Jurkat, Clone E6-1 (cell line): ENCODE measurements around the gene KCNN1.
"Not testable (repeated sequence)": the region's sequence is repeated elsewhere in the genome, so short reads cannot be mapped to it uniquely, and the experiment has no call there.

Experiments used
- DNase-seq: peaks from one replicate; pipeline ENCODE4 v3.0.0-alpha.2; 2011; ENCODE audit warnings: low read depth, low spot score
- H3K4me3 ChIP-seq: 2 replicates; pipeline ENCODE4 v1.5.1; 2011; ENCODE audit warnings: mild to moderate bottlenecking, low read length, control low read depth, moderate library complexity

Gene KCNN1

DNA sequence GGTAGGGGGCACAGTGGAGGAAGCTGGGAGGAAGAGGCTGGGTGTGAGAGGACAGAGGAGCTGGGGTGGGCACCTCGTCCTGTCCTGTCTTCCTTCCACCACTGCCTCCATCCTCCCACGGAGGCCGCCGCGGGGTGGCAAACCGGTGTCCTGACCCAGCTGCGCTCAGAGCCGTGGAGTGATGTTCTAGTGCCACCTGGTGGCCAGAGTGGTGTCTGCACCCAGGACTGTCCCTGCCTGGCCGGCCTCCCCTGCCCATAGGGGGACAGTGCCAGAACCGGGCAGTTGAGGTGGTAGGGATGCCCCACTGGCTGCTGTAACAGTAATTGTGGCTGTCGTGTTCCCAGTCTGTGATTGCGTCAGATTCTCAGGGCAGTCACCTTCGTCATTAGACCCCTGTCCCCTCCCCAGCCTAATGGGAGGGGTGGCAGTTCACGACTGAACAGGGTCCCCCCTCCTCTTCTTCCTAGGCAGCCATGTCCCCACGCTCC, 30.0 kb downstream of the KCNN1 start:
- DNase-seq, result peak; percentile 41
- no peak overlapping the region for H3K4me3 ChIP-seq

DNA sequence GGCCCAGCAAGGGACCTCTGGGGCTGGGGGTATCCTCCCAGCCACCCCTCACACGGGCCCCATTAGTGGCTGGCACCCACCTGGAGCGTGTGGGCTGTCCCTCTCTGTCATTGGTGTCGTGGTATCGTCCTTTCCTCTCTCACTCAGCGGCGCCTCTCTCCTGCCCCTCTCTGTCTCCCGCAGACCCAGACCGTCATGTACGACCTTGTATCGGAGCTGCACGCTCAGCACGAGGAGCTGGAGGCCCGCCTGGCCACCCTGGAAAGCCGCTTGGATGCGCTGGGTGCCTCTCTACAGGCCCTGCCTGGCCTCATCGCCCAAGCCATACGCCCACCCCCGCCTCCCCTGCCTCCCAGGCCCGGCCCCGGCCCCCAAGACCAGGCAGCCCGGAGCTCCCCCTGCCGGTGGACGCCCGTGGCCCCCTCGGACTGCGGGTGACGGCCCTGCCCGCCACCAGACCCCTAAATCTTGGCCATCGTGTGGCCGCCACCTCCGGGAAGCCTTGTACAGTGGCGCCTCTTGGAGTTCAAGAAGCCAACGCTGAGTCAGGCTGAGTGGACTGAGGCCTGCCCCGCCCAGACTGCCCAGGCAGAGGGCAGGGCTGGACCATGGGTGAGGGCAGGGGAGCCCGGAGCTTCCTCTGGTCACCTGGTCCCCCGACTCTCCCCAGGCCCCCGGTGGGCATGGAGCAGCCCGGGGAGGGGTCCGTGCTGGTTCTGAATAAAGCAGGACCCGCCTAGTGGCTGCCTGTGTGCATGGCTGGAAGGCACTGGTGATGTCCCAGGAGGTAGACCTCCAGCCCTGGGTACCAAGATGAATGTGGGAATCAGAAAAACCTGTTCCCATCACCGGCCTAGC, 31.3 kb downstream of the KCNN1 start:
- DNase-seq, result no peak
- no peak overlapping the region for H3K4me3 ChIP-seq

DNA sequence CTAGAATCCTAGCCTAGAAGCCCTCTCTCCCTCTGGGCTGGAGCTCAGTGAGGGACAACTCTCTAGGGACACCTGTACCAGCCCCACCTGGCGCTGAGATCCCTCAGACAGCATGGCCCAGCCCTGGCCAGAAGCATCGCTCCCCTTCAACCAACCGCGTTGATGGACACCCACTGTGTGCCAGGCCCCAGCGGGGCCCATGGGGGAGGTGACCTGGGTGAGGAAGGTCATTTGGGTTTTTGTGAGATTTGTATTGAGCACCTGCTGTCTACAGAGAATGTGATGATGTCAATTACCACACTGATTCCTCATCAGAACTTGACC, 31.9 kb downstream of the KCNN1 start:
- no peak for DNase-seq
- no peak overlapping the region for H3K4me3 ChIP-seq

GRCh38 chr19:17999684-18000479, 33.0 kb downstream of the KCNN1 start:
- H3K4me3 ChIP-seq, result peak overlapping the region; percentile 67

GRCh38 chr19:18000480-18000914, 33.6 kb downstream of the KCNN1 start:
- peak overlapping the region; percentile 67 for H3K4me3 ChIP-seq
- DNase-seq, result no peak

More at GRCh38 chr19:17999684-18000479, 33.0 kb downstream of the KCNN1 start:
- DNase-seq, result no peak

DNA sequence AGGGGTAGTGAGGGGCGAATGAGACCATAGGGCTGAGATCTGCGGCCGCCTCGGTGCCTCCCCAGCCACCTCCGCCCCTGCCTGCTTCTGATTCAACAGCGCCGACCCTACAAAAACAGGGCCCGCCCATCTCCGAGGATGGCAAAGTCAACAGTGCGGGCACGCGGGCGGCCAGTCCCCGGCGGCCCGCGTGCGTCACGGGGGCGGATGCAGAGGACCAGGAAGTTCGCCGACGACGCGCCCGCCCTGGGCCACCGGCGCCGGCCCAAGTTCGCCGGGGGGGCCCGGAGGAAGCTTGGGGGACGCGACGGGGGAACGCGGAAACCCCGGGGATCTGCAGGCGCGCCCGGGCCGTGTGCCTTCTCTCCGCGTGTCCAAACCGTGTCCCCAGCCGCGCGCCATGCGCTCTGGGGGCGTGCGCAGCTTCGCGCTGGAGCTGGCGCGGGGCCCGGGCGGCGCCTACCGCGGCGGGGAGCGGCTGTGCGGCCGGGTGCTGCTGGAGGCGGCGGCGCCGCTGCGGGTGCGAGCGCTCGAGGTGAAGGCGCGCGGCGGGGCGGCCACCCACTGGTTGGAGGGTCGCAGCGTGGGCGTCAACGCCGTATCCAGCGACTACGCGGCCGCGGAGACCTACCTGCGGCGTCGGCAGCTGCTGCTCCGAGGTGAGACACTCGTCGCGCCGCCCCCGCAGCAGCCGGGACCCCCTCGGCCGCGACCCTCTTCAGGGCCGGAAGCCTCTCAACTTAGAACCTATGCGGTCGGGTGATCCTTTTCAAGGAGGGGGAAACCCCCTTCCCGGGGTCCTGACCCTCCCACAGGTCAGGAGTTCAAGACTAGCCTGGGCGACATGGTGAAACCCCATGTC, 34.2 kb downstream of the KCNN1 start:
- DNase-seq, result peak; percentile 71
- peak overlapping the region; percentile 67 for H3K4me3 ChIP-seq

DNA sequence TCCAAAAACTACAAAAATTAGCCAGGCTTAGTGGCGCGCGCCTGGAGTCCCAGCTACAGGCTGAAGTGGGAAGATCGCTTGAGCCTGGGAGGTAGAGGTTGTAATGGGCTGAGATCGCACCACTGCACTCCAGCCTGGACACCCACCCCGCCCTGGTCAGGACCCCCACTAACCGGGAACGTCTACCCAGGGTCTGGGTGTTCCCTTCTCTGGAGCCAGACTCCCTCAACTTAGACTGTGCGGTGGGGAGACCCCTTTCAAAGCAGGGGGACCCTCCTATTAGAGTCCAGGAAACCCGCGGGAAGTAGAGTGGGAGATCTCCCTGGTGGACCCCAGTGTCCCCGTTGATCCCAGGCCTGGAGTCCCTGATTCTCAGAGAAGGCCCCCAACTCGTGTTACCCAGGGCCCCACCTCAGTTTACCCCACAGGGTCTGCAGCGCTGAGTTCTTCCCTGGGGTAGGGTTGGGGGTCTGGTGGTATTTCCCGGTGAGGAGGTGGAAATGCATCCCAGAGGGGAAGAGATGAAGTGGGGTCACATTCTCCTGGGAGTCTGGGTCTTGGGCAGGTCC, 35.0 kb downstream of the KCNN1 start:
- no peak for DNase-seq
- H3K4me3 ChIP-seq, result peak overlapping the region; percentile 67

- peak overlapping the region; percentile 67 for H3K4me3 ChIP-seq
- DNase-seq, result no peak
These were observed 35.5 kb downstream of the KCNN1 start for GRCh38 chr19:18002347-18002850.

GRCh38 chr19:18005750-18006149, 38.8 kb downstream of the KCNN1 start:
- H3K4me3 ChIP-seq, DNase-seq: not testable (repeated sequence)

- peak overlapping the region; percentile 42 for H3K4me3 ChIP-seq
- DNase-seq, result peak; percentile 41
These were observed 40.4 kb downstream of the KCNN1 start for GRCh38 chr19:18007044-18007916.

DNA sequence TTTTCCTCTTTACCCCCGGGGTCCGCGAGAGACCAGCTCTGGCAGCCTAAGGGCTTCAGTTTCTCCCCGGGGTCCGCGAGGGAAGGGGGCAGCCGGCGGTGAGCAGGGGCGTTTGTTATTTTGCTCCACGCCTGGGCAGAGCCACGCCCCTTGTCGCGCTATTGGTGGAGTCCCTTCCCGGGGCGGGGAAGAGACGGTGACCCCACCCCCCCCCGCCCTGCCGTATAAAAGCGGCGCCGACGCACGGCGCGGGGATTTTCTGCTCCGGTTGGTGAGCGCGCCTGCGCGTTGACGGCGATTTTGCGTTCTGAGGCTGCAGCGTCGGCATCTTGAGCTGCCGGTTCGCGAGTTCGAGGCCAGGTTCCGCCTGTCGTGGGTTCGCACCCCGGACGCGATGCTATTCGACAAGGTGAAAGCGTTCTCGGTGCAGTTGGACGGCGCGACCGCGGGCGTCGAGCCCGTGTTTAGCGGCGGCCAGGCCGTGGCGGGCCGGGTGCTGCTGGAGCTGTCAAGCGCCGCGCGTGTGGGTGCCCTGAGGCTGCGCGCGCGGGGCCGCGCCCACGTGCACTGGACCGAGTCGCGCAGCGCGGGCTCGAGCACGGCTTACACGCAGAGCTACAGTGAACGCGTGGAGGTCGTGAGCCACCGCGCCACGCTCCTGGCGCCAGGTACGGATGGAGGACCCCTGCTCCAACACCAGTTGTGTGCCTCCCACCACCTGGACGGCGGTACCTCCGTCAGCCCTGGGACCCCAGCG, 41.2 kb downstream of the KCNN1 start, which contains the start of gene ARRDC2:
ARRDC2 (plus strand) TSS at position 254 of the 757 bp plus-strand sequence; CDS start at position 395, 141 bp downstream.
- peak within 1 kb of the TSS; percentile 46 for H3K4me3 ChIP-seq
- DNase-seq, result peak; percentile 86

DNA sequence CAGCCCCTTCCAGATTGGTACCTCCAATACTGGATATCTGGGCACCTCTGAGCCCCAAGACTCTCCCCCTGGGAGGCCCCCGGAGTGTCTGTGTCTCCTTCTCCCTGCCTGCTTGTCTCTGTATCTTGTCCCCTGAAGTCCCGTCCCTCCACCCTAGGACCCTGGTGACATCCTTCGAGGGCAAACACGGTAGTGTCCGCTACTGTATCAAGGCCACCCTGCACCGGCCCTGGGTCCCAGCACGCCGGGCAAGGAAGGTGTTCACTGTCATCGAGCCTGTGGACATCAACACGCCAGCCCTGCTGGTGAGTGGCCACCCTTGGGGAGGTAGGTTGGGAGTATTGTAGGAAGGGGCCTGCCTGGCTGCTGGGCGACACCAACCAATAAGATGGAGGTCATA, 41.9 kb downstream of the KCNN1 start:
- DNase-seq, result no peak
- no peak overlapping the region for H3K4me3 ChIP-seq

DNA sequence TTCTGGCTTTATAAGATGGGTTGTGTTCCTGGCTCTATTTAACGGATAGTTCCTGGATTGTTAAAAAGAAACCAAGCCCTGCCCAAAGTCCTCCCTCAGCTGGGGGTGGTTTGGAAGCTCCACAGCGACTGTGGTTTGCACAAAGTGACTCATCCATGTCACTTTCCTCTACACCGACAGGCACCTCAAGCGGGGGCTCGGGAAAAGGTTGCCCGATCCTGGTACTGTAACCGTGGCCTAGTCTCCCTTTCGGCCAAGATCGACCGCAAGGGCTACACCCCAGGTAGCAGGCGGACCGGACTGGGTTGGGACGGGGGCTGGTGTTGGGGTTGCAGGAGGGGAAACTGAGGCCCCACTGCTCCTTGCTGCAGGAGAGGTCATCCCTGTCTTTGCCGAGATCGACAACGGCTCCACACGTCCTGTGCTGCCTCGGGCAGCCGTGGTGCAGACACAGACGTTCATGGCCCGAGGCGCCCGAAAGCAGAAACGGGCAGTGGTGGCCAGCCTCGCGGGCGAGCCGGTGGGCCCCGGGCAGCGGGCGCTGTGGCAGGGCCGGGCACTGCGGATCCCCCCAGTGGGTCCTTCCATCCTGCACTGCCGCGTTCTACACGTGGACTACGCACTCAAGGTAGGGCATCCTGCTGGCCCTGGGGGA, 42.6 kb downstream of the KCNN1 start:
- H3K4me3 ChIP-seq, result no peak overlapping the region
- DNase-seq, result no peak

- DNase-seq, result no peak
- H3K4me3 ChIP-seq, result no peak overlapping the region
These were observed 43.2 kb downstream of the KCNN1 start for GRCh38 chr19:18010149-18010548.

DNA sequence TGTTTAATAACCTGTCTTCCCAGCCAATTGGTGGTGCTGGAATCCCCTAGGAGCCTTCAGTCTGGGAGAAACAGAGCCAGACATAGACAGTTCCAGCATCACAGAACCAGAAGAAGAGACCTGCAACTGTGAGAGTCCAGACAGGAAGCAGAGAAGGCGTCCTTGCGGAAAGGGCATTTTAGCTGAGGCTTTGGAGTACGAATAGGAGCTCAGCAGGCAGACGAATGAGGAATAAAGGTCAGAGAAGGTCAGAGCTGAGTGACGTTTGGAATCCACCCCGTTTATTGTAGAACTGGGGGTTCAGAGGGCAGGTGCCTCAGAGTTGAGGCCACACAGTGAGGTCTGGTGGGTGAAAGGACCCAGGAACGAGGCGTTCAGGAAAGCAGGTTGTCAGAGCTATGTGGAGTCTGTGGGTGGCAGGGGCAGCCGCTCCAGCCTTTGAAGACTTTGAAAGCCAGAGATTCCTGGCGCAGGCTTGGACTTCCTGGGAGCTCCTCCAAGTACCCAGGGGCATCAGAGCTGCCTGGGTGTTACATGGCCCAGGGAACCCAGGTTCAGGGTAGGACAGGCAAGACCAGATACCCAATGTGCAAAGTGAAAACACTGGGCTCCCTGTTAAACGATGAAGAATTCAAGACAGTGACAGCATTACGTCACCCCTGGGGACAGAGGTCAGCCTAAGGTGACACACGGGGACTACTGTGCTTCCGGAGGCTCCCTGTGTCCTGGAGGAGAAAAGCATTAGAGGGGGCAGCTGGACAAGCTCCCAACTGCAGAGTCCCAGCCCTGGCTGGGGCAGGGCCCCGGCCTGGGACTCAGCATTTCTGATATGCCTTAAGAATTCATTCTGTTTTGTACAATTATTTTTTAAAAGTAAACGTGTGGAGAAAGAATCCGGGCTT, 46.6 kb downstream of the KCNN1 start:
- no peak for DNase-seq
- no peak overlapping the region for H3K4me3 ChIP-seq

DNA sequence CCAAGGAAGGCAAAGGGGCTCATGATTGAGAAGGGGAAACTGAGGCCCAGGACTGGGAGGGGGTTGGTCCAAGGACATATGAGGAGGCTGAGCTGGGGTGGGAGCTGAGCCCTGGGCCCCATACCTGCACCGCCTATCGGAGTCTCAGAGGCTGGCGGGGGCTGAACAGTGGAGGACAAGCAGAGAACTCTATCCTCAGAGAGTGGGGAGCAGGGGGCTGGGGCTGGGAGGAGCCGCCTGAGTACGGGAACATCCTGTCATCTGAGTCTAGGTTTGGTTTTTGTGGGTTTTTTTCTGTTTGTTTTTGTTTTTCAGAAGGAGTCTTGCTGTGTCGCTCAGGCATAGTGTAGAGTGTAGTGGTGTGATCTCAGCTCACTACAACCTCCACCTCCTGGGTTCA, 47.3 kb downstream of the KCNN1 start:
- DNase-seq, result no peak
- H3K4me3 ChIP-seq, result no peak overlapping the region
